Stimulated activated CD4-positive, alpha-beta T cell treated with anti-CD3 and anti-CD28 coated beads, Interleukin-12 subunit alpha, Interleukin-12 subunit beta, amount 100 ng/mL, for 48 hours (primary cell): ENCODE data around the gene PDZD11.
"Not testable (repeated sequence)": the region's sequence is repeated elsewhere in the genome, so short reads cannot be mapped to it uniquely, and the experiment has no call there.

ENCODE experiments used
- DNase-seq, 3 donors: peaks; one replicate each; pipeline ENCODE4 v3.0.0-alpha.2; 2020; ENCODE audit warnings: low read depth in 2 of 3, low spot score in 1 of 3

Gene PDZD11, protein sequence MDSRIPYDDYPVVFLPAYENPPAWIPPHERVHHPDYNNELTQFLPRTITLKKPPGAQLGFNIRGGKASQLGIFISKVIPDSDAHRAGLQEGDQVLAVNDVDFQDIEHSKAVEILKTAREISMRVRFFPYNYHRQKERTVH

DNA sequence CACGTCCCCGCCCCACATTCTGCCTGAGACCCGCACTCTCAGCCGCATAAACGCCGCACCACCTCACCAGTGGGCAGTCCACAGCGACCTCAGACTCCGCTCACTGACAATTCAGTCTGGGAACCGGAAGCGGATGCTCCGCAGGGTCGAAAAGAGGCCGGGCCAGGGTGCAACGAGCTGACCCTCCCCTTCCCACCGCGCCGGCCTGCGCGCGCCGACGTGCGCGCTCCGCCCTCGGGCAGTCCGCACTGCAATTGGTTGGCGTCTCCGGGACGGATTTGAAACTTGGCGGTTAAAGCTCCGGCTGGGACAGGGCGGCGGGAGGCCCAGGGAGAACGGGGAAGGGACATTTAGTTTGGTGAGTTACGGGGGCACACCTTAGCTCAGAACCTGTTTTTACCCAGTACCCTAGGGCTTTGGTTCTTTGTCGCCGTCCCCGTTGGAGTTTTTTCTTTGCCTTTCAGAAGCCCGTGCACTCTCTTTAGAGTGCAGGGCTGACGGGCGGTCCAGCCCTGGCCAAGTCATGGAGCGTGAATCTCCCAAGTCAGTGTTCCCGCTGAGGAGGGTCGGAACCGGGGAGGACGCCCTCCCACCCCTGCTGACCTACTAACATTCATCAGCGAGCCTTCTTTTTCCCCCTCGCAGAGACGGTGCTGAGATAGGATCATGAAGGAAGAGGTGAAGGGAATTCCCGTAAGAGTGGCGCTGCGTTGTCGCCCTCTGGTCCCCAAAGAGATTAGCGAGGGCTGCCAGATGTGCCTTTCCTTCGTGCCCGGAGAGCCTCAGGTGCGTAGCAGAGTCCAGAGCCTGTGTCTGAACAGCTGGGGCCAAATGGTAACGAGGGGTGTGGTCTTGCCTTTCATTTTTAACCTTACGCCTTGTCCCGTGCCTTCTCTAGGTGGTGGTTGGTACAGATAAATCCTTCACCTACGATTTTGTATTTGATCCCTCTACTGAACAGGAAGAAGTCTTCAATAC lies at the start of gene PDZD11, which contains the start of gene KIF4A:
Gene PDZD11 (minus strand): TSS at position 135 of the 978 bp plus-strand sequence. CDS start 586 bp downstream, outside the sequence.
Gene KIF4A (plus strand): TSS at position 312 of the 978 bp plus-strand sequence. CDS start 355 bp downstream, at position 667.
- peak; percentile 61 to 70 (median 68) for DNase-seq

DNA sequence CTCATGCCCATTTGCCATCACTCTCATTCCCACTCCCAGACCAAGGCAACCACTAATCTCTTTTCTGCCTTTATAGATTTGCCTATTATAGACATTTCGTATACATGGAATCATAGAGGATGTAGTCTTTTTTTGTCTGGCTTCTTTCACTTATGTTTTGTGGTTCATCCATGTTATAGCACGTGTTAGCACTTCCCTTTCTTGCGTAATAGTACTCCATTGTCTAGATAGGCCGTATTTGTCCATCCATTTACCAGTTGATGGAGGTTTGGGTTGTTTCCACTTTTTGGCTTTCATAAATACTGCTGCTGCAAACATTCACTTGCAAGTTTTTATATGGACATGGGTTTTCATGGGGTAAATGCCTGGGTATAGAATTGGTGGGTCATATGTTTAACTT lies 48.6 kb upstream of the PDZD11 start:
- DNase-seq = no peak

DNA sequence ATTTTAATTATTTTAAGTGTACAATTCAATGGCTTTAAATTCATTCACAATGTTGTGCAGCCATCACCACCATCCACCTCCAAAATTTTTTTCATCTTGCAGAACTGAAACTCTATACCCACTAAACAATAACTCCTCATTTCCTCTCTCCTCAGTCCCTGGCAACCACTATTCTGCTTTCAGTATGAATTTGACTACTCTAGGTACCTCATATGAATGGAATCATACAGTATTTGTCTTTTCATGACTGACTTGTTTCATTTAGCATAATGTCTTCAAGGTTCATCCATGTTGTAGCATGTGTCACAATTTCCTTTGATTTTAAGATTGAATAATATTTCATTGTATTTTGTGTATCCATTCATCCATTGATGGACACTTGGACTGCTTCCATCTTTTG lies 47.0 kb upstream of the PDZD11 start:
- DNase-seq = peak in 1 of 3 donors; percentile 3

DNA sequence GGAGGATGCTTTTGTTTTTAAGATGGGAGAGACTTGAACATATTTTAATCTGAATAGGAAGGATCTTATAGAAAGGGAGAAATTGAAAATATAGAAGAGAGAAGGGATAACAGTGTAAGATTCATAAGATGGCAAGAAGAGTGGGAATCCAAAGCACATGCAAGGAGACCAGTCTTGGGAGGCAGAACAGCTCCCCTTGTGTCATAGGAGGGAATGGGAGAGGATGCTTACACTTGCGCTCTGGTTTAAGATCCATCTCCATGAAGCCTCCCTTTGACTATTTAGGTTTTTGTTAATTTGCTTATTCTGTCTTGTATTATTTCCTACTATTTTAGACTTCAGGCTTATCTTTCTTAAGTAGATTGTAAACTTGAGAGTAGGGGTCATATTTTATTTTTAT lies 42.9 kb upstream of the PDZD11 start:
- DNase-seq = no peak

DNA sequence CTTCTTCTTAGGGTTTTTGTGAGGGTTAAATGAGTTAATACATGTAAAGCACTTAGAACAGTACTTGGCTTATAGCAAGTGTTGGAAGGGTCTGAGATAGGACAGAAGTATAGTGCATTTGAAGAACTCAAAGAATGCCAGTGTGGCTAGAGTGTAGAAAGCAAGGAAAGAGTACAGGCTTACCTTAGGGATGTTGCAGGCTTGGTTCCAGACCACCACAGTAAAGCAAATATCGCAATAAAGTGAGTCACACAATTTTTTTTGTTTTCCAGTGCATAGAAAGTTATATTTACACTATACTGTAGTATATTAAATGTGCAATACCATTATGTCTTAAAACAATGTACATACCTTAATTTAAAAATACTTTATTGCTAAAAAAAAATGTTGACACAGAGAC lies 41.4 kb upstream of the PDZD11 start:
- DNase-seq = no peak

DNA sequence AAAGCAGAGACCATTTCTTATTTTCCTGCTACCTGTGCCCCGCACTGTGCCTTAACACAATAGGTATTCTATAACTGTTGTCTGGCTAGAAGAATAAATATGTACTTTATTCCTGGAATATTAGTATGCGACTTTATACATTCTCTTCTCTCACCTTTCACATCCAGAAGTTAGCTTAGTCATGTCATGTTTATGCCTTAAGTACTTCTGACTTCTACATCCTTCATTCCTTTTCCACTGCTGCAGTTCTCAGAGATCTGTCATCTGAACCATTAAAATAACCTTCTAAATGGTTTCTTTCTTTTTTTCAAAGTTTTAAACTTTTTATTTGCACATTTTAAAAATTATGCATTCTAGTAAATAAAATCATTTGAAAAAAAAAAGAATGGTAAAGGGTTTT lies 34.6 kb upstream of the PDZD11 start:
- no peak for DNase-seq

DNA sequence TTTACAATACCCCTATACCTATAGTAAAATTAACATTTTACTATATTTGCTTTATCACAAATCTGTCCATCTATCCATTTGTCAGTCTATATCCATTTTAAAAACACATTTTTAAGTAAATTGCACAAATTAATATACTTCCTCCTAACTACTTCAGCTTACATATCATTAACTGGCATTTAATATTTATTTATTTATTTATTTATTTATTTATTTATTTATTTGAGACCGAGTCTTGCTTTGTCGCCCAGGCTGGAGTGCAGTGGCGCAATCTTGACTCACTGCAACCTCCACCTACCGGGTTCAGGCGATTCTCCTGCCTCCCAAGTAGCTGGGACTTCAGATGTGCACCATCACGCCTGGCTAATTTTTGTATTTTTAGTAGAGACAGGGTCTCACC lies 33.9 kb upstream of the PDZD11 start:
- not testable (repeated sequence) for DNase-seq

DNA sequence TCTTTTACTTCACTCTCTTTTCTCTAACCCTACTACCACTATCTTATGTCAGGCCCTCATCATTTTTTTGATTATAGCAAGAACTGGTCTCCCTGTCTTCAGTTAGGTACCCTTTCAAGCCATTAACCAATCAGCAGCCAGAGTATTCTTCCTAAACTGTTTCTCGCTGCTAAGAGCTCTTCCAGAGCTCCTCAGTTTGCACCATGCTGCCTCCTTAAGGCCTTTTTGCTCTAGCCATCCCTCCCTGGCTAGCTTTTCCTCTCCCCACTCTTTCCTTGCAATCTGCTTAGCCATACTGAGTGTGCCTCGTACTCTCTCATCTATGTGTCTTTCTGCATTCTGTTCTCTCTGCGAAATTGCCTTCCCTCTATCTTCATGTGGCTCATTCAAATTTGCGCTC lies 33.1 kb upstream of the PDZD11 start:
- no peak for DNase-seq

DNA sequence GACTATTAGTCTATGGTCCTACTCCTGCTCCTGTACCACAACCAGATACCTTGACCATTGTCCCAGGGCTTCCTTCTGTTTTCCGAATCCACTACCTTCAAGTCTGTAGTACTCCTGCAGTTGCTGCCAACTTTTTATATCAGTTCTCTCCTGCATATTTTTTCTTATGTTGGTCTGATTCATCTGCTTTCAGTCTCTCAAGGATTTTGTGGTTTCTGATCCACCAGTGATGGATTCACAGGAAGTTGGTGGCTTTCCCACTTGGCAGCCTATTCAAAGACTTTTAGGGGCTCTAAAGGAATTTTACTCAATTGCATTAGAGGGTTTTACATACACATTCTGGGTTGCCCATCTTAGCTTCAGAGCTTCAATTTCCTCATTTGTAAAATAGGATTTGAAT lies 23.8 kb upstream of the PDZD11 start:
- DNase-seq = no peak

DNA sequence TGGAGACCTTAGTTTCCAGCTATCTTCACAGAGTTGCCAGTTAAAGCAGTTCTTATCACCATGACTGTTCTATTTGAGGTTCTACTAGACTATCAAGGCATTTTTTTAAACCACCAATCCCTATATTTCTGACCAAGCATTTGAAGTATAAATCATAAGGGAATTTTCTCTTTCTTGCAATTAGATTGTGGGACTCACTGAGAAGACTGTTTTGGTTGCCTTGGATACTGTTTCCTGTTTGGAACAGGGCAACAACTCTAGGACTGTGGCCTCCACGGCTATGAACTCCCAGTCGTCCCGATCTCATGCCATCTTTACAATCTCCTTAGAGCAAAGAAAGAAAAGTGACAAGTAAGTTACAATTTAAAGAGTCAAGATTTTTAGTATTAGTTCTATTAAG lies 12.0 kb upstream of the PDZD11 start:
- DNase-seq = no peak

DNA sequence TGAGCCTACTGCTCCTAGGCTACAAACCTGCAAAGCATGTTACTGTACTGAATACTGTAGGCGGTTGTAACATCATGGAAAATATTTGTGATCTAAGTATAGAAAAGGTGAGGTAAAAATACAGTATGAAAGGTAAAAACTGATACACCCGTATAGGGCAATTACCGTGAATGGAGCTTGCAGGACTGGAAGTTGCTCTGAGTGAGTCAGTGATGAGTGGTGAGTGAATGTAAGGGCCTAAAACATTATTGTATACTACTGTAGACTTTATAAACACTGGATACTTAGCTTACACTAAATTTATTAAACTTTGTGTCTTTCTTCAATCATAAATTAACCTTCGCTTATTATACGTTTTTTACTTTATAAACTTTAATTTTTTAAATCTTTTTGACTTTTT lies 3.9 kb upstream of the PDZD11 start:
- no peak for DNase-seq

DNA sequence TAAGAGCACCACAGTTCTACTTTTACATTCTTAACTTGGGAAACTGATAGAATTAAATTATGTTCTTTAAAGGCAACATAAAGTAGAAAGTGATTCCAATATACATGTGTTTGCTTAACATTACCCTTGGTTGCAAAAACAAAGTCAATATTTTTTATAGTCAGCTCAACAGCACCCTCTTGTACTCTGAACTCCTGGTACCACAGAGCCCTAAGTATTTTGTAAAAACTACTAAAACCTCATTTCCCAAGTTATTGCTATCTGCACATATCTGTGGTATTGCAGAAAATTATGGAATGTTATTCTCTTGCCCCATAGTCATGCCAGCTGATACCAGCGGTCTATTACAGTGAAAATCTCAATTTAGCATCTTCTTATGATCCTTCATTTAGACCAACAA lies 3.1 kb upstream of the PDZD11 start:
- DNase-seq = no peak

DNA sequence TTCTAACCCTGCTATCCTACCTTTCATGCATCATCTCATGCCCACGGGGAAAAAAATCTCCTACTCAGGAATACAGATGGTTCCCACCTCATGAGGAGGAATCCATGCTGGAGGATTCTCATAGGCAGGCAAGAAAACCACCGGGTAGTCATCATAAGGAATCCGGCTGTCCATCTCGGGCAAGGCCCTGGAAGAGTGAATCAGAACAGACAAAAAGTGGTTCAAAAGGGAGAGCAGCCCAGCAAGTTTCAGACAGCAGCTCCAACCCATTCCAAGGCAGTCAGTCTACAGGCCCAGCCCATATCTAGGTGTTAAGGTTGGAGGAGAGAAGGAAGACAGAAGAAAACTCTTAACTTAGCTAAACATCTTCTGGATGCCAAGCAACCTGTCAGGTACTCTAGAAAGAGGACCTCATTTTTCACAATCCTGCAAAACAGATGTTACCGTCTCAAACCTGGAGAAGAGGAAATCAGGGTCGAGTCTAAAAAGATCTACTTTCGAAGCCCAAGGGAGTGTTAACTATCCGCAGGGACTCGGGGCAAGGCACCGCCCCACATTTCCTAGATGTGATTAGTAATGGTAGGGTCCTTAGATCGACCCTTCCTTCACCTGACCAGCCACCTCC lies 447 bp downstream of the PDZD11 start:
- DNase-seq = no peak

DNA sequence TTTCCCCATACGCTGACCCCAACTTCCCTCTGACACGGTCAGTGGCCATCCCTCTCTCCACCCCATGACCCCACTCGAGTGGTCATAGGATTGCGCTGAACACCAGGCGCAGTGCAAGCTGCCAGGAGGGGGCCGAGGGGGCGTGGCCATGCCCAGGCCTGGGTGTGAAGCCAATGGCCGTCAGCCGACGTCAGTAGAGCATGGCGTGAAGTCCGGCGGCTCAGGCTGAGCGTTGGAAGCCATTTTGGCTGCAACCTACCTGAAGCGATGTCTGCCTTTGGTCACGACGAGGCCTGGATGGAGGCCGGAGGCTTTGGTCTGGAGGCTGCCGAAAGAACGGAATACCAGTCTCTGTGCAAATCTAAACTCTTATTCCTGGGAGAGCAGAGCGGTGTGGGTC lies 7.8 kb downstream of the PDZD11 start, which contains the start of gene RAB41:
Gene RAB41 (plus strand): TSS at position 222 of the 400 bp plus-strand sequence. CDS start 46 bp downstream, at position 268.
- DNase-seq = no peak

DNA sequence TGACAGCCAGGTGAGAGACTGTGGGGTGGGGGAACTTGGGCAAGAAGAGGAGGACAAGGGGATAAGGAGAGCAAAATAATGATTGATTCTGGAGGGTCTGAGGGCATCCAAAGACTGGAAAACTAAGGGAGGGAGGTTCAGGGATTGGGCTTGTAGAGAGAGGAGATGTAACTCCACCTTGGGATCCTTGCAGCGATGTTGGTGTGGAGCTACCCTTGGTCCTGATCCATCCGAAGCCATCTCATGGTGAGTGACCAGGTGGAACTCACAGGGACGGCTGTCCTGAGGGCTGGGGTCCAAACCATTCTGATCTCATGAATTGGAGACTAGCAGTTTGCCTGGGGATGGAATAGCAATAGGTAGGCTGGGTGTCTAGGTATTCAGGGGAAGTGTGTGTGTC lies 9.2 kb downstream of the PDZD11 start:
- DNase-seq = no peak

DNA sequence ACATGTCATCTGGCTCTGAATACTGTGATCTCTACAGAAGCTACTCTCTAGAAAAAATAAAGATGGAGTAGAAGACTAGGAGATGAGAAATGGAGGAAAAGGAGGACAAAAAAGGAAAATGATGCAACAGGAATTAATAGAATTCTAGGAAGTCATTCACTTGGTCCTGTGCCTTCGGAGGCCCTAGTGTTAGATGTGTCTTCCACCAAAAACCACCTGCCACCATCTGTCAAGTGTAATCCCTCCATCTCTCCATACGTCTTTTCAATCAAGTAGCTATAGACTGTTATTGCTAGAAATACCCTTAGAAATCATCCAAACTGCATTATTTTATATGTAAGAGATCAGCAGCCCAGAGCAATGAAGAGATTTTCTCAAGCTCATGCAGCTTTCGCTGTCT lies 10.6 kb downstream of the PDZD11 start:
- no peak for DNase-seq

DNA sequence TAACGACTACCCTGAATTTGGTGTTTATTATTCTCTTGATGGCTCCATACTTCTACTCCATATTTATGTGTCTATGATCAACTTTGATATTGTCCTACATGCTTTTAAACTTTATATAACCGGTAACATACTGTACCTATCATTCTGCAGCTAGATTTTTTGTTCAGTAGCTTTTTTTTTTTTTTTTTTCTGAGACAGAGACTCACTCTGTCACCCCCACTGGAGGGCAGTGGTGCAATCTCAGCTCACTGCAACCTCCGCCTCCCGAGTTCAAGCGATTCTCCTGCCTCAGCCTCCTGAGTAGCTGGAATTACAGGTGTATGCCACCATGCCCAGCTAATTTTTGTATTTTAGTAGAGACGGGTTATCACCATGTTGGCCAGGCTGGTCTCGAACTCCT lies 15.7 kb downstream of the PDZD11 start:
- DNase-seq = not testable (repeated sequence)

DNA sequence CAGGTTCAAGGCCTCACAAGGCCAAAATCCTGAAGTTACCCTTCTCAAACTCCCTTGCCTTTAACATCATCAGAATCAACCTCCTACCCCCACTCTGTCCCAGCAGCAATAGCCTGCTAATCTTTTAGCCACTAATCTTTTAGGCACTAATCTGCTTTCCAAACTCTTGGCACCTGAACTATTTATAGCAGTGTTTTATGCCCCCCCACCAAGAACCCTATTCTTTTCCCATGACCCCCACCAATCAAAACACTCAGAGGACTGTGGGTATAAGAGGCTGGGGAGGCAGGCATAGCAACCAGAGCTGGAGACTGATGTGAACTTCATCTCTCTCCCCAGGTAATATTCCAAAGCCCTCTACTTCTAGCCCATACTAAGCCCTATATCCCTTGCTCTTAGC lies 21.7 kb downstream of the PDZD11 start, which contains the start of gene ARR3:
Gene ARR3 (plus strand): TSS at position 301 of the 400 bp plus-strand sequence. CDS start 1,052 bp downstream, outside the sequence.
- DNase-seq = no peak

DNA sequence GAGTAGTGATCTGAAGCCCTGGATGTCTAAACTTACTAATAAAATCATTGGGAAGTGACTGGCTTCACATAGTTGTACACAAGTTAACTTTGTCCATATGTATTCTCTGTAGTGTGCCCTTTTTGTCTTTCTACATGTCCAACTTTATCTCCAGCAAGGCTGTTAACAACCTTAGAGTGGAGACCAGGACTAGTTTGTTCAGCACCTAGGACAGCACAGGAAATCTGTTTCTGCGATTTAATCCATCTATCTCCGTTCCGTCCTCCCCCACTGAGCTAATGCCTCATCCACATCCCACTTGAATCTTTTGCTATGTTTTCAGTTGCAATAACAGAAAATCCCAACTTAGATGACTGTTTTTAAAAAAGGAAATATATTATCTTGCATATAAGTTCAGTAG lies 24.9 kb downstream of the PDZD11 start:
- DNase-seq = no peak

DNA sequence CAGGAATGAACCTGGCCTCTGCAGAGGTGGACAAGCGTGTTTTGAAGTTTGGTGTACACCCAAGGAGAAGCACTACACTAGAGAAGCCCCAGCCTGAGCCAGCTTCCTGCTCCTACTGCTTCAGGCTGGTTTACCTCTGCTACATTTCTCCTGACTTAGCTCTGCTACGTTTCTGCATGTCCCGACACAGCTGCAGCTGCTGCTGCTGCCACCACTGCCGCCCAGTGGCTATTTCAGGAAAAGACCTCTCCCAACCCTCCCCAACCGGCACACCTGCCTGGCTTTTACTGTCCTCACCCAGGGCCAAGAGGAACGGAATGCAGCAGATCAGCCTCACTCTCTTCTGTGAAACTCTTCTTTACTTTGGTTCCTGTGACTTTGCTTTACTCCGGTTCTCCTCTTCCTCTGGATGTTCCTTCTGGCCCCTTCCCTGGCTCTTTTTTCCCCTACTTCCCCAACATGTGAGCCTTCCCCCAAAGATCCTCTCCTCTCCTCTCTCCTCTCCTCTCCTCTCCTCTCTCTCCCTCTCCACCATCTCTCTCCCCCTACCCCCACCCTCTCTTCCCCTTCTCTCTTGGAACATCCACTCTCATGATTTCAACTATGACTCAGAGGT lies 26.7 kb downstream of the PDZD11 start:
- peak; percentile 1 to 48 (median 5) for DNase-seq

DNA sequence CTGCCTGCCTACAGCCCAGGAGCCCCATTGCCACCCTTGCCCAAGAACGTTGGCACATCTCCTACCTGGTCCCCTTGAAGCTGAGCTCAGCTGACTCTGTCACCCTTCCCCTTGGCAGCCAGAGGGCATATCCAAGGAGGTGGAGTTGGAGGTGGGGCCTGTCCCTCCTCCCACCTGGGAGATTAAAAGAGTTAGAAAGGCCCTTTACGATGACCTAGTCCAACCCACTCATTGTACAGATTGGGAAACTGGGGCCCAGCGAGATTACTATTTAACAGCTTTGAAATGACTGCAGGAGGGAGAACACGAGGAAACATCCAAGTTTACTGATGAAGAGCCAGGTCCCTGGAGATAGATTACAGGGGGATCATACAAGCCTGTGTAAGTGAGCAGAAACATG lies 29.6 kb downstream of the PDZD11 start, which contains the start of gene P2RY4:
Gene P2RY4 (minus strand): TSS at position 101 of the 400 bp plus-strand sequence. CDS start 580 bp downstream, outside the sequence.
- no peak for DNase-seq
